Rectal smooth muscle tissue (tissue), 1 donor: ENCODE measurements around the gene MFSD12.
"Not testable (repeated sequence)": the region's sequence is repeated elsewhere in the genome, so short reads cannot be mapped to it uniquely, and the experiment has no call there.

Source experiments
- H3K27ac ChIP-seq: one replicate; pipeline ENCODE4 v1.7.0; 2013; ENCODE audit warnings: low read depth, low read length, inconsistent platforms
- H3K27me3 ChIP-seq: one replicate; pipeline ENCODE4 v1.7.0; 2013; ENCODE audit warnings: low read length; ENCODE audit not compliant: control insufficient read depth, insufficient read depth
- H3K36me3 ChIP-seq: one replicate; pipeline ENCODE4 v1.7.0; 2013; ENCODE audit warnings: low read length; ENCODE audit not compliant: control insufficient read depth, insufficient read depth
- H3K4me1 ChIP-seq: one replicate; pipeline ENCODE4 v1.7.0; 2013; ENCODE audit warnings: low read length; ENCODE audit not compliant: control insufficient read depth, insufficient read depth
- H3K4me3 ChIP-seq: one replicate; pipeline ENCODE4 v1.7.0; 2013; ENCODE audit warnings: low read length
- H3K9ac ChIP-seq: one replicate; pipeline ENCODE4 v1.7.0; 2013; ENCODE audit warnings: low read length

MFSD12 gene

DNA sequence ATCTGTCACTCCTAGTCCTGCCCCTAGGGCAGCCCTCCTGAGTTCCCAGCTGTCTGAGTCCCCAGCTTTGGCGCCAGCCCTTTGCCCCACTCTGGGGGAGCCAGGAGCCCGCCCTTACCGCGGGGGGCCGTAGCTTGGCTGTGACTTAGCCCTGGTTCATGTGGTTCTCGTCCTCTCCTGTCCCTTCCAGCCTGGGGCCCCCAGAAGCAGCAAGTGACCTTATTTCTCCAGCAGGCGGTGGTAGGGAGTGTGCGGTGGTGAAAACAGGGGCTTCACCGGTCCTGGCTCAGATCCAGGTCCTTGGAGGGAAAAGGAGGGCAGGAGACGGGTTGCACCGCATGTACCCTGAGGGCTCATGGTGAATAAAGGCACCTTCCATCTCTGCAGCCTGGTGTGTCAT lies 35.8 kb upstream of the MFSD12 start:
- H3K4me1 ChIP-seq = no peaks in the 10 kb centered on the region
- H3K27me3 ChIP-seq = no peaks in the 10 kb centered on the region
- no peak overlapping the region for H3K4me3 ChIP-seq
- H3K36me3 ChIP-seq = no peaks in the 10 kb centered on the region
- no peak overlapping the region for H3K27ac ChIP-seq
- H3K9ac ChIP-seq = no peak overlapping the region

DNA sequence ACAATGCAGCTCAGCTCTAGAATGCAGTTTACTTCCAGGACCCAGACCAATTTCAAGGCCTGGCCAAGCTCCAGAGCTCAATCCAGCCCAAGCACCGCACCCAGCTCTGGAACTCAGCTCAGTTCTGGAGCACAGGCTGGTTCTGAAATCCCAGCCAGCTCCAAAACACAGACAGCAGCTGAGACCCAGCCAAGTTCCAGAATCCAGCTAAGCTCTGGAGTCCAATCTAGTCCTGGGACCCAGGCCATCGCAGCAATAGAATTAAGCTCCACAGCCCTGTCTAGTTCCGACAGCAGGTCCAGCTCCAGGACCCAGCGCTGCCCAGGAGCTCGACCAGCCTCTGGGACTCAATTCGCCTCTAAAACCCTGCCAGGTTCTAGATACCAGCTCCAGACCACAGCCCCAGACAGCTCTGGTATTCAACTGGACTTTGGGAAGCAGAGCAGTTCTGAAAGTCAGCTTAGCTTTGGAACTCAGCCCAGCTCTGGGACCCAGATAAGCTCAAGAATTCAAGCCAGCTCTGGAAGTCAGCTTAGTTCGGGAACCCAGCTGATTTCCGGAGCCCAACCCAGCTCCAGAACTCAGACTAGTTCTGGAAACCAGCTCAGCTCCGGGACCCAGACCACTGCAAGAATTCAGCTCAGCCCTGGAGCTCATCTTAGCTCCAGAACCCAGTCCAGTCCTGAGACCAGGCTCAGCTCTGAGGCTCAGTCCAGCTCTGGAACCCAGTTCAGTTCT lies 34.7 kb upstream of the MFSD12 start:
- Histone ChIP-seq H3K4me3 (no peak overlapping the region), H3K27ac (no peak overlapping the region), H3K36me3 (no peaks in the 10 kb centered on the region), H3K4me1 (no peaks in the 10 kb centered on the region), H3K27me3 (no peaks in the 10 kb centered on the region), H3K9ac (no peak overlapping the region)

DNA sequence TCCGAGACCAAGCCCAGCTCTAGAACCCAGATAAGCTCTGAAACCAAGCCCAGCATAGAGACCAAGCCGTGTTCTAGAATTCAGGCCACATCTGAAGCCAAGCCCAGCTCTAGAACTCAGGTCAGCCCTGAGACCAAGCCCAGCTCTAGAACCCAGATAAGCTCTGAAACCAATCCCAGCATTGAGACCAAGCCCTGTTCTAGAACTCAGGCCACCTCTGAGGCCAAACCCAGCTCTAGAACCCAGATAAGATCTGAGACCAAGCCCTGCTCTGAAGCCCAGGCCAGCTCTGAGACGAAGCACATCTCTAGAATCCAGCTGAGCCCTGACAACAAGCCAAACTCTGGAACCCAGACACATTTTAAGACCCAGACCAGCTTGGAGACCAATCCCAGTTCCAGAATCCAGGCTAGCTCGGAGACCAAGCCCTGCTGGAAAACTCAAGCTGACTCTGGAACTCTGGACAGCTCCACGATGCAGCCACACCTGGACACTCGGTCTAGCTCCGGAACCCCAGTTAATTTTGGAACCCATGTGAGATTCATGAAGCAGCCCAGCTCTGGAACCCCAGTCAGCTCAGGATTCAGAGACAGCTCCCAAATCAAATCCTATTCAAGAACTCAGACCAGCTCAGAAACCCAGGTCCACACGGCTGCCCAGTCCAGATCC lies 33.7 kb upstream of the MFSD12 start:
- Histone ChIP-seq H3K9ac (no peak overlapping the region), H3K4me3 (no peak overlapping the region), H3K27me3 (peaks cover 2% of the 10 kb centered on the region), H3K4me1 (peaks cover 3% of the 10 kb centered on the region), H3K27ac (no peak overlapping the region), H3K36me3 (no peaks in the 10 kb centered on the region)

DNA sequence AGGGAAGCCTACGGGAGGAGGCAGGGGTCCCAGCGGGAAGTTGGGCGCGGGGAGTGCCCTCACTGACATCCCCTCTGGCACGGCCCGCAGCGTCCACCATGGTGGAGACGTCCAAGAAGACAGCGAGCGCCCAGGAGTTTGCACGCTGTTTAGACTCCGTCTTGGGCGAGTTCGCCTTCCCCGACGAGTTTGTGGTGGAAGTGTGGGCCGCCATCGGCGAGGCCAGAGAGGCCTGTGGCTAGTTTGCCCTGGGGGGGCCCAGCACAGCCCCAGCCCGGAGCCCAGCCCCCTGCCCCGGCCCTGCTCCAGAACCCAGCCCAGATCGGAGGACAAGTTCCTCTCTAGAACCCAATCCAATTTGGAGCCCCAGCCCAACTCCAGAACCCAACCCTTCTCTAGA lies 32.6 kb upstream of the MFSD12 start:
- Histone ChIP-seq H3K4me1 (peaks cover 3% of the 10 kb centered on the region), H3K4me3 (no peak overlapping the region), H3K36me3 (no peaks in the 10 kb centered on the region), H3K27me3 (peaks cover 11% of the 10 kb centered on the region), H3K9ac (no peak overlapping the region), H3K27ac (no peak overlapping the region)

DNA sequence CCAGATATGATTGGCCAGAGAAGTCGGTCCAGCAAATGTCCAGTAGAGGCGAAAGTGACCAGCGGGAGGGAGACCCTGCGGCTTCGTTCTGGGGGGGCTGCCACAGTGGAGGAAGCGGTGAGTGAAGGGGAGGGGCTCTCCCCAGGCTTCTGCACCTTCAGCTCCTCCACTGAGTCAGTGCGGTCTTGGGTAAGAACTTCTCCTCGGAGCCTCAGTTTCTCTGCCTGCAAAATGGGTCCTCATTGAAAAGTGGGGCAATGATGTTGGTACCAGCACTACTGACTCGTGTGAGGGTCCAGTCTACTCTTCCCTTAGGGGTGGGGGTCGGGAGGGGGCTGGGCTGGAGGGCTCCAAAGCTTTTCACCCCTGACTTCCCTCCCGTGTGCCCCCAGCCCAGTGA lies 32.1 kb upstream of the MFSD12 start:
- peaks cover 3% of the 10 kb centered on the region for H3K4me1 ChIP-seq
- H3K4me3 ChIP-seq = no peak overlapping the region
- H3K27ac ChIP-seq = no peak overlapping the region
- H3K36me3 ChIP-seq = no peaks in the 10 kb centered on the region
- no peak overlapping the region for H3K9ac ChIP-seq
- peaks cover 12% of the 10 kb centered on the region for H3K27me3 ChIP-seq

DNA sequence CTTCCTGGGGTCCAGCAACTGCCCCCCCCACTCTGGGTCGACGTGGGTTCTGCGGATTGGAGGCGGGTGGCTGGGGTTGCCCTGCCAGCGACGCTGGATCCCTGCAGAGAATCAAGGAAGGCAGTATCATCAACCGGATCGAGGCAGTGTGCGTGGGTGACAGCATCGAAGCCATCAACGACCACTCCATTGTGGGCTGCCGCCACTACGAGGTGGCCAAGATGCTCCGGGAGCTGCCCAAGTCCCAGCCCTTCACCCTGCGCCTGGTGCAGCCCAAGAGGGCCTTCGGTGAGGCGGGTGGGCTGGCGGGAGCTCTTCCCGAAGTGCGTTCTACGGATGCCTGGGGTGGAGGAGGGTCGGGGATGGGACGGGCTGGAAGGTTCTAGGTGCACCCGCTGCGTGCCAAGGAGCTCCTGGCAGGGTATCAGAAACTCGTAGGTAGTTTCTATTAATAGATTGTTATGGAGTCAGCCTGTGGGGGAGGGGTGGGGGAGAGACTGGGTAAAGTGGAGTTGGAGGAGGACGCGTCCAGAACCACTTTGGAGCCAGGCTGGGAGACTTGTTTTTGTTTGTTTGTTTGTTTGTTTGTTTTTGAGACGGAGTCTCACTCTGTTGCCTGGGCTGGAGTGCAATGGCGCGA lies 29.4 kb upstream of the MFSD12 start:
- Histone ChIP-seq H3K4me3 (peak overlapping the region; percentile 32), H3K4me1 (peaks cover 3% of the 10 kb centered on the region), H3K36me3 (no peaks in the 10 kb centered on the region), H3K27ac (no peak overlapping the region), H3K9ac (no peak overlapping the region), H3K27me3 (peaks cover 12% of the 10 kb centered on the region)

DNA sequence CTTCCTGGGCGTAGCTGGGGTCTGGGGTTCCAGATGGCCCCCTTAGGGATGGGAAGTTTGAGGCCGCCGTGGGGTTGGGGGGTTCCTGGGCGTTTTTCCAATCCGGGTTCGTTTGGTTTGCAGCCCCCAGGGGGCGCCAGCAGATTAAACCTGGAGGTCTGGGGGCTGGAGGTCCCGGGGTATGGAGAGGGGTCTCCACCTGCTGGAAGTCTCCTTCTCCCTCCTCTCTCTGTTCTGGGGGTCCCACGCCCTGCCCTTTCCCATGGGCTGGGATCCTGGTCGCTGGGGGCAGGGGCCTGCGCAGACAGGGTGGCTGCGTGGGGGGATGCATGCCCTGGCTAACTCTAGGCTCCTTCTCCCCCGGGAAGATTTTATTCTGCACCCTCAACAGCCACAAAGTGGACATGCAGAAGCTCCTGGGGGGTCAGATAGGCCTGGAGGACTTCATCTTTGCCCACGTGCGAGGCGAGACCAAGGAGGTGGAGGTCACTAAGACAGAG lies 28.8 kb upstream of the MFSD12 start:
- Histone ChIP-seq H3K4me3 (peak overlapping the region; percentile 55), H3K36me3 (no peaks in the 10 kb centered on the region)

DNA sequence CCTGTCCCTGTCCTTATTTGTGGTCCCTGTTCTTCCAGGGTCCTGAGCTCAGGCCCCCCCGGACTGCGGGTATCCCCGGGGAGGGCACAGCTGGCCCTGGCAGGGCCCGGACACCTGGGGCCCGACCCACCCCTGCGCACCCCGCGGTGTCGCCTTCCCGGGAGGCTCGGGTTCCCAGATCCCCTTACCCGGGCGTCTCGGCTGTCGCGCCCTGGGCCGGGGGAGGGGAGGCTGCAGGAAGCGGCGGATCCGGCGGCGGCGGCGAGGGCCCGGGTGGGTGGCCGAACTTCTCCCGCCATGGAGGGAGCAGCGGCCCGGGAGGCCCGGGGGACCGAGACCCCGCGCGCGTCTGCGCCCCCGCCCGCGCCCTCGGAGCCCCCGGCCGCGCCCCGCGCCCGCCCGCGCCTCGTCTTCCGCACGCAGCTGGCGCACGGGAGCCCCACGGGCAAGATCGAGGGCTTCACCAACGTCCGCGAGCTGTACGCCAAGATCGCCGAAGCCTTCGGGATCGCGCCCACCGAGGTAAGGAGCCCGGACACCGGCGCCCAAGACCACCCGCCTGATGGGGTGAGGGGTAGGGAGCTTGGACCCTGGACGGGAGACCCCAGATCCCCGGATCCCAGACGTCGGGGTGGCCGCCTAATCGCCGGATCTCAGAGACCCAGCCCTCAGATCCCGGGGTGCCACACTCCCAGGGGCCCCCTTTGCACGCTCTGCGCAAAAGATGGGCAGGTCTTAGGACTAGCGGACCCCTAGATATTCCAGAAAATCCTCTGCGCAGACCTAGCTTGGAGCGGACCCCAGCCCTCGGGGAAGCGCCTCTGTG lies 28.1 kb upstream of the MFSD12 start, which contains the start of gene GIPC3:
Gene GIPC3 (plus strand): TSS at position 178 of the 826 bp plus-strand sequence. CDS start 120 bp downstream, at position 298.
- H3K4me1 ChIP-seq = peaks cover 4% of the 10 kb centered on the region
- H3K36me3 ChIP-seq = no peaks in the 10 kb centered on the region
- no peak within 1 kb of the TSS for H3K9ac ChIP-seq
- H3K27ac ChIP-seq = no peak within 1 kb of the TSS
- H3K4me3 ChIP-seq = peak within 1 kb of the TSS; percentile 55
- H3K27me3 ChIP-seq = peaks cover 12% of the 10 kb centered on the region

More for the DNA sequence above, 28.8 kb upstream of the MFSD12 start:
- Histone ChIP-seq H3K9ac (no peak overlapping the region), H3K27me3 (peaks cover 12% of the 10 kb centered on the region), H3K4me1 (peaks cover 3% of the 10 kb centered on the region), H3K27ac (no peak overlapping the region)

DNA sequence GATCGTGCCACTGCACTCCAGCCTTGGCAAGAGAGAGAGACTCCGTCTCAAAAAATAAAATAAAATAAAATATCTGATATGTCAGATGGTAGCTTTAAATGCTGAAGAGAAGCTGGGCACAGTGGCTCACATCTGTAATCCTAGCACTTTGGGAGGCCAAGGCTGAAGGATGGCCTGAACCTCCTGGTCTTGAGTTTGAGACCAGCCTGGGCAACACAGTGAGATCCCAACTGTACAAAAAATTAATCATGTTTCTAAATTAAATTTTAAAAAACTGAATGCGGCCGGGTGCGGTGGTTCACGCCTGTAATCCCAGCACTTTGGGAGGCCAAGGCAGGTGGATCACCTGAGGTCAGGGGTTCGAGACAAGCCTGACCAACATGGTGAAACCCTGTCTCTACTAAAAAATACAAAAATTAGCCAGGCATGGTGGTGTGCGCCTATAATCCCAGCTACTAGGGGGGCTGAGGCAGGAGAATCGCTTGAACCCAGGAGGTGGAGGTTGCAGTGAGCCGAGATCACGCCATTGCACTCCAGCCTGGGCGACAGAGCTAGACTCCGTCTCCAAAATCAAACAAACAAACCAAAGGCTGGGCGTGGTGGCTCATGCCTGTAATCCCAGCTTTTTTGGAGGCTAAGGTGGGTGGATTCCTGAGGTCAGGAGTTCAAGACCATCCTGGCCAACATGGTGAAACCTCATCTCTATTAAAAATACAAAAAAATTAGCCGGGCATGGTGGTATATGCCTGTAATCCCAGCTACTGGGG lies 26.8 kb upstream of the MFSD12 start:
- H3K27me3 ChIP-seq = peaks cover 12% of the 10 kb centered on the region
- H3K27ac ChIP-seq, H3K4me3 ChIP-seq, H3K4me1 ChIP-seq, H3K36me3 ChIP-seq, H3K9ac ChIP-seq: not testable (repeated sequence)

DNA sequence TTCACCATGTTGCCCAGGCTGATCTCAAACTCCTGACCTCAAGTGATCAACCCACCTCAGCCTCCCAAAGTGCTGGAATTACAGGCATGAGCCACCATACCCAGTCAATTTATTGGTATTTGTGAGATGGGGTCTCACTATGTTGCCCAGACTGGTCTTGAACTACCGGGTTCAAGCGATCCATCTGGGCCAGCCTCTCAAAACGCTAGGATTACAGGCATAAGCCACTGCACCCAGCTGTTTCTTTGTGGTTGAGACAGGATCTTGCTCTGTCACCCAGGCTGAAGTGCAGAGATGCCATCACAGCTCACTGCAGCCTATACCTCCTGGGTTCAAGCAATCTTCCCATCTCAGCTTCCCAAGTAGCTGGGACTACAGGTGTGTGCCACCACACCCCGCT lies 24.4 kb upstream of the MFSD12 start:
- H3K36me3 ChIP-seq, H3K4me1 ChIP-seq, H3K4me3 ChIP-seq, H3K27ac ChIP-seq, H3K9ac ChIP-seq: not testable (repeated sequence)
- H3K27me3 ChIP-seq = peaks cover 12% of the 10 kb centered on the region

DNA sequence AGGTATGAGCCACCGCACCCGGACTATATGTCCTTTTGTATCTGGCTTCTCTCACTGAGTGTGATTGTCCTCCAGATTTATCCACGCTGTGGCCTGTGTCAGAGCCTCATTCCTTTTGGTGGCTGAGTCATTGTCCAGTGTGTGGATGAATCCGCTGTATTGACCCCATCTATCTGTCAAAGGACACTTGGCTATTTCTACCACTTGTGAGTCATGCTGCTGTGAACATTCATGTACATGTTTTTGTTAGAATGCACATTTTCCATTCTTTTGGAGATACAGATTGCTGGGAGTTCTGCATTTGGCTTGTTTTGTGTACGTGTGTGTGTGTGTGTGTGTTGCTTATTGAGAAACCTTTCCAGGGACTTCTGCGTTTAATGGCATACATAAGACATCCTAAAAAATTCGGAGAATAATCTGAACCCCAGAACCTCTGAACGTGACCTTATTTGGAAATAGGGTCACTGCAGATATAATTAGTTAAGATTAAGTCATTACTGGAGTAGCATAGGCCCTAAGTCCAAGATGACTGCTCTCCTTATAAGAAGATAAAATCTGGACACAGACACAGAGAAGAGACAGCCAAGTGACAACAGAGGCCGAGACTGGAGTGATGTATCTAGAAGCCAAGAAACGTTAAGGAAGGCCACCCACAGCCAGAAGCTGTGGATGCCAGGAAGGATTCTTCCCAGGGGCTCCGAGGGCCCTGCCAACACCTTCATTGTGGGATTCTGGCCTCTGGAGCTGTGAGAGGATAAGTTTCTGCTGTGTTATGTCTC lies 23.0 kb upstream of the MFSD12 start:
- Histone ChIP-seq H3K27ac (peak overlapping the region; percentile 46), H3K4me3 (no peak overlapping the region), H3K4me1 (peaks cover 11% of the 10 kb centered on the region), H3K9ac (no peak overlapping the region), H3K27me3 (peaks cover 5% of the 10 kb centered on the region), H3K36me3 (no peaks in the 10 kb centered on the region)
